Endothelial cell of umbilical vein (primary cell): Measurements from ENCODE around the gene PNPO. TPM values are rescaled to one million over a fixed set of nuclear protein-coding genes. Genes with fewer than 3 reads are reported as not detected.

Experiments used
- BruUV-seq: library from RNA; stranded (reverse); fragments of 400-500 nt; replicated peaks from 2 replicates; lab custom pipeline; 2021; lab: Mats Ljungman, UMichigan
- CTCF ChIA-PET: fragments of 300-600, 350-600 bp; sonication (Branson Sonifier 250); formaldehyde crosslinking; loops from one replicate; lab custom pipeline; 2021; ENCODE audit warnings: antibody characterized with exemption, inconsistent platforms; lab: Charles Lee
- POLR2A ChIA-PET: fragments of 300-600, 350-600 bp; sonication (Branson Sonifier 250); formaldehyde crosslinking; loops from one replicate; lab custom pipeline; 2021; ENCODE audit warnings: antibody characterized with exemption, inconsistent platforms; lab: Charles Lee
- DNase-seq: peaks from one replicate; pipeline ENCODE4 v3.0.0-alpha.2; 2011; ENCODE audit warnings: low read depth, low spot score
- FAIRE-seq: peaks from 2 replicates; lab custom pipeline; 2011; peaks lifted over from hg19 to GRCh38; lab: Jason Lieb, UNC
- H2AFZ ChIP-seq: 2 replicates; pipeline ENCODE4 v1.6.0; 2012; ENCODE audit warnings: low read depth, low read length, control low read depth, inconsistent platforms
- H3K27ac ChIP-seq: 2 replicates; pipeline ENCODE4 v1.5.1; 2011; ENCODE audit warnings: low read depth, mild to moderate bottlenecking, control low read depth, low read length, moderate library complexity; ENCODE audit not compliant: insufficient read depth
- H3K27me3 ChIP-seq, 2 experiments: 2 replicates each; pipeline versions ENCODE4 v1.6.0 to v1.6.1; 2011; ENCODE audit warnings: low read length in 2 of 2, mixed read lengths in 1 of 2; ENCODE audit not compliant: control insufficient read depth in 2 of 2, insufficient read depth in 2 of 2
- H3K36me3 ChIP-seq, 2 experiments: 2 replicates in 1 of 2; 3 replicates in 1 of 2; pipeline ENCODE4 v1.5.1; 2011; ENCODE audit warnings: low read length in 2 of 2, mild to moderate bottlenecking in 1 of 2, moderate library complexity in 1 of 2; ENCODE audit not compliant: control insufficient read depth in 2 of 2, insufficient read depth in 2 of 2; ENCODE audit errors: extremely low read depth in 1 of 2
- H3K4me1 ChIP-seq: 3 replicates; pipeline ENCODE4 v1.5.1; 2011; ENCODE audit warnings: mild to moderate bottlenecking, low read length; ENCODE audit not compliant: control insufficient read depth, insufficient read depth; ENCODE audit errors: extremely low read depth
- H3K4me2 ChIP-seq: 2 replicates; pipeline ENCODE4 v1.6.1; 2011; ENCODE audit warnings: low read length, control low read depth, mixed read lengths; ENCODE audit not compliant: insufficient read depth
- H3K4me3 ChIP-seq, 3 experiments: fragments of 200-600 bp in 1 of 3; sonication (generic), shearing (Covaris generic) in 1 of 3; replicated peaks in 1 of 3; 2 replicates each; pipeline ENCODE4 v1.5.1; 2011 to 2016; ENCODE audit warnings: control low read depth in 3 of 3, low read length in 3 of 3, mild to moderate bottlenecking in 2 of 3, inconsistent platforms in 1 of 3, low read depth in 1 of 3, moderate library complexity in 1 of 3; ENCODE audit not compliant: insufficient read depth in 1 of 3
- H3K79me2 ChIP-seq: 2 replicates; pipeline ENCODE4 v1.6.0; 2012; ENCODE audit warnings: low read length, inconsistent platforms; ENCODE audit not compliant: control insufficient read depth, insufficient read depth
- H3K9ac ChIP-seq: replicated peaks from 2 replicates; pipeline ENCODE3; 2011; ENCODE audit warnings: low read length, control low read depth; ENCODE audit not compliant: insufficient read depth; ENCODE audit errors: extremely low read depth
- H3K9me1 ChIP-seq: replicated peaks from 3 replicates; pipeline ENCODE4 v1.6.0; 2011; ENCODE audit warnings: mild to moderate bottlenecking, low read length; ENCODE audit not compliant: control insufficient read depth, insufficient read depth; ENCODE audit errors: extremely low read depth
- H3K9me3 ChIP-seq: replicated peaks from 2 replicates; pipeline ENCODE4 v1.5.1; 2012; ENCODE audit warnings: low read length, inconsistent platforms; ENCODE audit not compliant: control insufficient read depth, insufficient read depth
- H4K20me1 ChIP-seq: replicated peaks from 2 replicates; pipeline ENCODE3; 2011; ENCODE audit warnings: mild to moderate bottlenecking, low read length; ENCODE audit not compliant: control insufficient read depth, insufficient read depth; ENCODE audit errors: extremely low read depth
- CTCF ChIP-seq, 2 donors: IDR thresholded peaks; 1 replicate in 1 of 2; 2 replicates in 1 of 2; pipeline ENCODE4 v1.5.1; 2011; ENCODE audit warnings: low read length in 2 of 2, mild to moderate bottlenecking in 2 of 2, moderate library complexity in 2 of 2, control low read depth in 1 of 2, inconsistent platforms in 1 of 2, low read depth in 1 of 2; ENCODE audit not compliant: insufficient read depth in 1 of 2; ENCODE audit errors: extremely low read depth in 1 of 2
- FOS ChIP-seq: IDR thresholded peaks from 2 replicates; pipeline ENCODE4 v1.6.1; 2011; ENCODE audit warnings: mild to moderate bottlenecking, low read length, moderate library complexity, borderline replicate concordance; ENCODE audit not compliant: insufficient read depth
- JUN ChIP-seq: IDR thresholded peaks from 2 replicates; pipeline ENCODE4 v1.6.1; 2011; ENCODE audit warnings: borderline replicate concordance, low read depth; ENCODE audit not compliant: insufficient read length, insufficient read depth
- MAX ChIP-seq: IDR thresholded peaks from 2 replicates; pipeline ENCODE4 v1.6.1; 2011; ENCODE audit not compliant: insufficient read depth, insufficient read length
- MYC ChIP-seq: IDR thresholded peaks from one replicate; pipeline ENCODE4 v1.6.1; 2011; ENCODE audit warnings: mild to moderate bottlenecking, low read depth, low read length
- dilution Hi-C: fragments of 300-500 bp; cut with MboI; formaldehyde crosslinking; loops from one replicate; pipeline ENCODE4 v1.15.0; 2019; ENCODE audit warnings: low sequenced_read_pairs; ENCODE audit not compliant: extremely low pct_ligation_motif_present
- intact Hi-C: fragments of 100-400 bp; cut with micrococcal nuclease; formaldehyde crosslinking; loops from one replicate; pipeline ENCODE4 v1.10.0; 2022
- polyA plus RNA-seq, 4 experiments: library from polyadenylated mRNA; depleted of rRNA in 3 of 4; stranded (reverse) in 3 of 4; unstranded in 1 of 4; fragments of >200 nt; gene quantifications; 2 replicates each; pipeline versions ENCODE4 v1.2.1 to v1.2.3, GENCODE V29; 2011 to 2012; ENCODE audit warnings: missing spikeins in 1 of 4
- total RNA-seq: library from RNA; stranded (reverse); gene quantifications from 2 replicates; pipeline ENCODE4 v1.2.3, GENCODE V29; 2021

The PNPO gene
- total and polyA plus RNA-seq, 2 donors (not counting 3 experiments of a cell fraction or from before 2014, with no cell fraction given), result 19.7 to 22.0 TPM

- H3K9me1 ChIP-seq, result no peaks in the 10 kb centered on the region
- no peak overlapping the region for H3K4me3 ChIP-seq
- peaks cover 0 to 22% of the 10 kb centered on the region in 2 experiments for H3K36me3 ChIP-seq
- peaks cover 6% of the 10 kb centered on the region for H3K4me1 ChIP-seq
- no peak overlapping the region for H3K27ac ChIP-seq
- no peaks in the 10 kb centered on the region for H3K27me3 ChIP-seq
- no peaks in the 10 kb centered on the region for H3K9me3 ChIP-seq
- FAIRE-seq (no peak), DNase-seq (no peak)
- no peak overlapping the region for H3K9ac ChIP-seq
- H3K79me2 ChIP-seq, result no peaks in the 10 kb centered on the region
- no peaks in the 10 kb centered on the region for H4K20me1 ChIP-seq
- no TSS peak for BruUV-seq
- intact Hi-C loops (no loop called here), dilution Hi-C loops (no loop called here)
- CTCF ChIA-PET, result interaction anchor here (1.0 to 15.7 kb wide), 5 partner anchors 10 to 34 kb away, joined by 4 to 469 read pairs (median 8); partner anchors contain the start of gene CDK5RAP3
- POLR2A ChIA-PET, result no interaction called here
- no peak overlapping the region for H3K4me2 ChIP-seq
- TF ChIP-seq CTCF (IDR thresholded peaks at IDR 0.05; ENCODE audit: extremely low read depth in 1 of 2, insufficient read depth in 1 of 2, low read depth in 1 of 2, low read length in 2 of 2), result no peak
- no peak for TF ChIP-seq MAX
- no peak for TF ChIP-seq JUN
- TF ChIP-seq MYC, result no peak
- TF ChIP-seq FOS, result no peak
- H2AFZ ChIP-seq, result no peak overlapping the region
These were observed 42.3 kb downstream of the PNPO start for GRCh38 chr17:47983492-47984223.
